ENCODE results near the gene MMP26. TPM values are rescaled to one million over a fixed set of nuclear protein-coding genes. Genes with fewer than 3 reads are reported as not detected.
A peak's percentile ranks its signal among the peaks of the same experiment; 100 is the strongest.

The MMP26 gene
- total and polyA plus RNA-seq, 10 of the 15 experiments (the other 5 are each of a cell fraction or from before 2014, with no cell fraction given): not detected

- TF ChIP-seq ZBED1 (IDR thresholded peaks at IDR 0.05; ENCODE audit: borderline replicate concordance) (no peak), JUND (IDR thresholded peaks at IDR 0.05; ENCODE audit: low read depth, low read length) (peak; percentile 96), CHD2 (IDR thresholded peaks at IDR 0.05; ENCODE audit: borderline replicate concordance, low read depth, low read length) (no peak), HDGF (IDR thresholded peaks at IDR 0.05) (no peak), RAD51 (IDR thresholded peaks at IDR 0.05) (peak; percentile 63; the same call in 1 of the 2 replicates), BHLHE40 (IDR thresholded peaks at IDR 0.05; ENCODE audit: borderline replicate concordance in 1 of 2, low read depth in 2 of 2, low read length in 1 of 2) (peak; percentile 87 to 91), FOS (IDR thresholded peaks at IDR 0.05; ENCODE audit: borderline replicate concordance, extremely low read depth, insufficient read length) (no peak), BRCA1 (IDR thresholded peaks at IDR 0.05; ENCODE audit: low read depth, low read length) (no peak), MEF2B (IDR thresholded peaks at IDR 0.05; ENCODE audit: partially characterized antibody, poor library complexity, severe bottlenecking) (no peak), NFIC (IDR thresholded peaks at IDR 0.05; ENCODE audit: low read depth, low read length) (no peak), SUPT20H (IDR thresholded peaks at IDR 0.05; ENCODE audit: borderline replicate concordance, control insufficient read depth, low read depth, low read length) (no peak), CEBPB (IDR thresholded peaks at IDR 0.05; ENCODE audit: borderline replicate concordance in 1 of 2, low read depth in 2 of 2, low read length in 2 of 2) (no peak), NR2C2 (IDR thresholded peaks at IDR 0.05; ENCODE audit: borderline replicate concordance, control insufficient read depth, insufficient read length, low read depth) (no peak), ZZZ3 (IDR thresholded peaks at IDR 0.05; ENCODE audit: control insufficient read depth, insufficient read length, low read depth) (no peak), MAX (IDR thresholded peaks at IDR 0.05; ENCODE audit: low read depth, low read length) (no peak), POLR2AphosphoS5 (IDR thresholded peaks at IDR 0.05; ENCODE audit: low read length) (no peak), HCFC1 (IDR thresholded peaks at IDR 0.05; ENCODE audit: low read length) (no peak)
- TF ChIP-seq, protein P1, sequence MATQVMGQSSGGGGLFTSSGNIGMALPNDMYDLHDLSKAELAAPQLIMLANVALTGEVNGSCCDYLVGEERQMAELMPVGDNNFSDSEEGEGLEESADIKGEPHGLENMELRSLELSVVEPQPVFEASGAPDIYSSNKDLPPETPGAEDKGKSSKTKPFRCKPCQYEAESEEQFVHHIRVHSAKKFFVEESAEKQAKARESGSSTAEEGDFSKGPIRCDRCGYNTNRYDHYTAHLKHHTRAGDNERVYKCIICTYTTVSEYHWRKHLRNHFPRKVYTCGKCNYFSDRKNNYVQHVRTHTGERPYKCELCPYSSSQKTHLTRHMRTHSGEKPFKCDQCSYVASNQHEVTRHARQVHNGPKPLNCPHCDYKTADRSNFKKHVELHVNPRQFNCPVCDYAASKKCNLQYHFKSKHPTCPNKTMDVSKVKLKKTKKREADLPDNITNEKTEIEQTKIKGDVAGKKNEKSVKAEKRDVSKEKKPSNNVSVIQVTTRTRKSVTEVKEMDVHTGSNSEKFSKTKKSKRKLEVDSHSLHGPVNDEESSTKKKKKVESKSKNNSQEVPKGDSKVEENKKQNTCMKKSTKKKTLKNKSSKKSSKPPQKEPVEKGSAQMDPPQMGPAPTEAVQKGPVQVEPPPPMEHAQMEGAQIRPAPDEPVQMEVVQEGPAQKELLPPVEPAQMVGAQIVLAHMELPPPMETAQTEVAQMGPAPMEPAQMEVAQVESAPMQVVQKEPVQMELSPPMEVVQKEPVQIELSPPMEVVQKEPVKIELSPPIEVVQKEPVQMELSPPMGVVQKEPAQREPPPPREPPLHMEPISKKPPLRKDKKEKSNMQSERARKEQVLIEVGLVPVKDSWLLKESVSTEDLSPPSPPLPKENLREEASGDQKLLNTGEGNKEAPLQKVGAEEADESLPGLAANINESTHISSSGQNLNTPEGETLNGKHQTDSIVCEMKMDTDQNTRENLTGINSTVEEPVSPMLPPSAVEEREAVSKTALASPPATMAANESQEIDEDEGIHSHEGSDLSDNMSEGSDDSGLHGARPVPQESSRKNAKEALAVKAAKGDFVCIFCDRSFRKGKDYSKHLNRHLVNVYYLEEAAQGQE (IDR thresholded peaks at IDR 0.05; ENCODE audit: low read depth, low read length): no peak
- TF ChIP-seq, protein P2, sequence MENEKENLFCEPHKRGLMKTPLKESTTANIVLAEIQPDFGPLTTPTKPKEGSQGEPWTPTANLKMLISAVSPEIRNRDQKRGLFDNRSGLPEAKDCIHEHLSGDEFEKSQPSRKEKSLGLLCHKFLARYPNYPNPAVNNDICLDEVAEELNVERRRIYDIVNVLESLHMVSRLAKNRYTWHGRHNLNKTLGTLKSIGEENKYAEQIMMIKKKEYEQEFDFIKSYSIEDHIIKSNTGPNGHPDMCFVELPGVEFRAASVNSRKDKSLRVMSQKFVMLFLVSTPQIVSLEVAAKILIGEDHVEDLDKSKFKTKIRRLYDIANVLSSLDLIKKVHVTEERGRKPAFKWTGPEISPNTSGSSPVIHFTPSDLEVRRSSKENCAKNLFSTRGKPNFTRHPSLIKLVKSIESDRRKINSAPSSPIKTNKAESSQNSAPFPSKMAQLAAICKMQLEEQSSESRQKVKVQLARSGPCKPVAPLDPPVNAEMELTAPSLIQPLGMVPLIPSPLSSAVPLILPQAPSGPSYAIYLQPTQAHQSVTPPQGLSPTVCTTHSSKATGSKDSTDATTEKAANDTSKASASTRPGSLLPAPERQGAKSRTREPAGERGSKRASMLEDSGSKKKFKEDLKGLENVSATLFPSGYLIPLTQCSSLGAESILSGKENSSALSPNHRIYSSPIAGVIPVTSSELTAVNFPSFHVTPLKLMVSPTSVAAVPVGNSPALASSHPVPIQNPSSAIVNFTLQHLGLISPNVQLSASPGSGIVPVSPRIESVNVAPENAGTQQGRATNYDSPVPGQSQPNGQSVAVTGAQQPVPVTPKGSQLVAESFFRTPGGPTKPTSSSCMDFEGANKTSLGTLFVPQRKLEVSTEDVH (IDR thresholded peaks at IDR 0.05; ENCODE audit: low read depth, partially characterized antibody): no peak
Observed at GRCh38 chr11:4699697-4700435, 4.7 kb upstream of the MMP26 start (continued).
